DLD1 (cell line): ENCODE results near the gene RTRAF.

Experiments used
- in situ Hi-C: cut with HindIII; loops from 2 replicates; pipeline ENCODE4 v1.10.0; 2017; ENCODE audit warnings: low sequenced_read_pairs

RTRAF gene

GRCh38 chr14:52048641-52049204, 59.4 kb downstream of the RTRAF start:
- in situ Hi-C loops = no loop called here

- in situ Hi-C loops = no loop called here
Observed at GRCh38 chr14:52049271-52049670, 59.9 kb downstream of the RTRAF start.

- in situ Hi-C loops = no loop called here
Observed at GRCh38 chr14:52049721-52050588, 60.6 kb downstream of the RTRAF start.

- in situ Hi-C loops = no loop called here
Observed at GRCh38 chr14:52051251-52051650, 61.9 kb downstream of the RTRAF start.

GRCh38 chr14:52051871-52052270, 62.5 kb downstream of the RTRAF start:
- in situ Hi-C loops = no loop called here

GRCh38 chr14:52052288-52052943, 63.1 kb downstream of the RTRAF start:
- in situ Hi-C loops = no loop called here

- in situ Hi-C loops = no loop called here
Observed at GRCh38 chr14:52053044-52053443, 63.7 kb downstream of the RTRAF start.

GRCh38 chr14:52054678-52055077, 65.3 kb downstream of the RTRAF start:
- in situ Hi-C loops = no loop called here

- in situ Hi-C loops = no loop called here
Observed at GRCh38 chr14:52055167-52055566, 65.8 kb downstream of the RTRAF start.

GRCh38 chr14:52058341-52058740, 69.0 kb downstream of the RTRAF start:
- in situ Hi-C loops = no loop called here

GRCh38 chr14:52059649-52060048, 70.3 kb downstream of the RTRAF start:
- in situ Hi-C loops = no loop called here

GRCh38 chr14:52060080-52060479, 70.7 kb downstream of the RTRAF start:
- in situ Hi-C loops = no loop called here
